Neural cell (in vitro differentiated cells): ENCODE results near the gene TMEM35B.

Experiments
- CTCF ChIP-seq: fragments of 450-650 bp; IDR thresholded peaks from 2 replicates; pipeline ENCODE4 v1.5.1; 2014; ENCODE audit warnings: antibody characterized with exemption, mild to moderate bottlenecking, moderate library complexity; ENCODE audit not compliant: poor library complexity, severe bottlenecking
- EZH2 ChIP-seq: fragments of 200-600, 300-800 bp; shearing (Covaris generic), sonication (generic); IDR thresholded peaks from 2 replicates; pipeline ENCODE4 v1.6.1; 2014; ENCODE audit warnings: antibody characterized with exemption, low read length, borderline replicate concordance, mild to moderate bottlenecking; ENCODE audit not compliant: insufficient read depth, poor library complexity, severe bottlenecking
- POLR2AphosphoS5 ChIP-seq: IDR thresholded peaks from 2 replicates; pipeline ENCODE4 v1.6.1; 2012
- RAD21 ChIP-seq: fragments of 450-650 bp; conservative IDR thresholded peaks from 2 replicates; pipeline ENCODE4 v1.6.1; 2014; ENCODE audit warnings: antibody characterized with exemption, mild to moderate bottlenecking, moderate library complexity

- TF ChIP-seq CTCF (no peak), EZH2 (no peak), POLR2AphosphoS5 (no peak), RAD21 (no peak)
Observed at GRCh38 chr1:34965597-34965996, 19.6 kb downstream of the TMEM35B start.
